ENCODE results near the gene TNPO1.

DNA sequence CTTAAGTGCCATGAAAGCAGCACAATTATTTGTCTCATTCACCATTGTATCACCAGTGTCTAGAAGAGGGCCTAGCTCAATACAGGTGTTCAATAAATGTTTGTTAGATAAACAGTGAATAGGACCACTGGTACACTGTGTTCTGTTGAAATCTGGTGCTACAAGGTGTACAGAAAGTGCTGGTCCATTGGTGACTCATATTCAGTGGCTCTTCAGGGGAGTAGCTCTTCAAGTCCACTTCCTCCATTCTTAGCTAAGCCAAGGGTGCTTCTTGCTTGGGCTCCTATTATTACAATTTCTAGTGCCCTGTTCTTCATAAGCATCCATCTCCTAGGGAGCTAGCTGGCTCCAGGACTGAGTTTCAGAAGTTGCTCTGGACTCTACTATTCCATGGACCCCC is 133.0 kb downstream of the TNPO1 start:
- TF ChIP-seq, protein P1, sequence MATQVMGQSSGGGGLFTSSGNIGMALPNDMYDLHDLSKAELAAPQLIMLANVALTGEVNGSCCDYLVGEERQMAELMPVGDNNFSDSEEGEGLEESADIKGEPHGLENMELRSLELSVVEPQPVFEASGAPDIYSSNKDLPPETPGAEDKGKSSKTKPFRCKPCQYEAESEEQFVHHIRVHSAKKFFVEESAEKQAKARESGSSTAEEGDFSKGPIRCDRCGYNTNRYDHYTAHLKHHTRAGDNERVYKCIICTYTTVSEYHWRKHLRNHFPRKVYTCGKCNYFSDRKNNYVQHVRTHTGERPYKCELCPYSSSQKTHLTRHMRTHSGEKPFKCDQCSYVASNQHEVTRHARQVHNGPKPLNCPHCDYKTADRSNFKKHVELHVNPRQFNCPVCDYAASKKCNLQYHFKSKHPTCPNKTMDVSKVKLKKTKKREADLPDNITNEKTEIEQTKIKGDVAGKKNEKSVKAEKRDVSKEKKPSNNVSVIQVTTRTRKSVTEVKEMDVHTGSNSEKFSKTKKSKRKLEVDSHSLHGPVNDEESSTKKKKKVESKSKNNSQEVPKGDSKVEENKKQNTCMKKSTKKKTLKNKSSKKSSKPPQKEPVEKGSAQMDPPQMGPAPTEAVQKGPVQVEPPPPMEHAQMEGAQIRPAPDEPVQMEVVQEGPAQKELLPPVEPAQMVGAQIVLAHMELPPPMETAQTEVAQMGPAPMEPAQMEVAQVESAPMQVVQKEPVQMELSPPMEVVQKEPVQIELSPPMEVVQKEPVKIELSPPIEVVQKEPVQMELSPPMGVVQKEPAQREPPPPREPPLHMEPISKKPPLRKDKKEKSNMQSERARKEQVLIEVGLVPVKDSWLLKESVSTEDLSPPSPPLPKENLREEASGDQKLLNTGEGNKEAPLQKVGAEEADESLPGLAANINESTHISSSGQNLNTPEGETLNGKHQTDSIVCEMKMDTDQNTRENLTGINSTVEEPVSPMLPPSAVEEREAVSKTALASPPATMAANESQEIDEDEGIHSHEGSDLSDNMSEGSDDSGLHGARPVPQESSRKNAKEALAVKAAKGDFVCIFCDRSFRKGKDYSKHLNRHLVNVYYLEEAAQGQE (IDR thresholded peaks at IDR 0.05; ENCODE audit: low read depth): no peak
- TF ChIP-seq FOXM1 (IDR thresholded peaks at IDR 0.05; ENCODE audit: borderline replicate concordance, low read depth) (no peak), EGR1 (IDR thresholded peaks at IDR 0.05) (no peak), EP300 (IDR thresholded peaks at IDR 0.05; ENCODE audit: borderline replicate concordance) (no peak), TCF12 (IDR thresholded peaks at IDR 0.05; ENCODE audit: low read depth) (no peak), CREB1 (IDR thresholded peaks at IDR 0.05; ENCODE audit: low read depth) (no peak), TAF1 (IDR thresholded peaks at IDR 0.05; ENCODE audit: low read depth) (no peak), YY1 (IDR thresholded peaks at IDR 0.05; ENCODE audit: low read depth) (no peak), CEBPB (IDR thresholded peaks at IDR 0.05) (no peak), RAD21 (IDR thresholded peaks at IDR 0.05; ENCODE audit: low read depth) (no peak), TEAD4 (IDR thresholded peaks at IDR 0.05) (no peak)
- TF ChIP-seq, protein P2, sequence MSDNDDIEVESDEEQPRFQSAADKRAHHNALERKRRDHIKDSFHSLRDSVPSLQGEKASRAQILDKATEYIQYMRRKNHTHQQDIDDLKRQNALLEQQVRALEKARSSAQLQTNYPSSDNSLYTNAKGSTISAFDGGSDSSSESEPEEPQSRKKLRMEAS (IDR thresholded peaks at IDR 0.05): no peak

All from Ishikawa (cell line).